Thyroid gland (tissue), 4 donors: ENCODE measurements around the gene ADARB1.

Experiments used
- POLR2A ChIP-seq, 2 donors: fragments of 450-650 bp; IDR thresholded peaks; one replicate each; pipeline ENCODE4 v1.6.1; 2017; ENCODE audit warnings: antibody characterized with exemption in 2 of 2, mild to moderate bottlenecking in 2 of 2, moderate library complexity in 1 of 2
- TF ChIP-seq, protein P1 (sequence below), 6 experiments: fragments of 200-600 bp in 3 of 6; fragments of 450-650 bp in 3 of 6; sonication (generic) in 3 of 6; IDR thresholded peaks; one replicate each; pipeline ENCODE4 v1.5.1; 2016 to 2019; ENCODE audit warnings: antibody characterized with exemption in 6 of 6, mild to moderate bottlenecking in 2 of 6, inconsistent platforms in 1 of 6, moderate library complexity in 1 of 6

- TF ChIP-seq, protein P1, sequence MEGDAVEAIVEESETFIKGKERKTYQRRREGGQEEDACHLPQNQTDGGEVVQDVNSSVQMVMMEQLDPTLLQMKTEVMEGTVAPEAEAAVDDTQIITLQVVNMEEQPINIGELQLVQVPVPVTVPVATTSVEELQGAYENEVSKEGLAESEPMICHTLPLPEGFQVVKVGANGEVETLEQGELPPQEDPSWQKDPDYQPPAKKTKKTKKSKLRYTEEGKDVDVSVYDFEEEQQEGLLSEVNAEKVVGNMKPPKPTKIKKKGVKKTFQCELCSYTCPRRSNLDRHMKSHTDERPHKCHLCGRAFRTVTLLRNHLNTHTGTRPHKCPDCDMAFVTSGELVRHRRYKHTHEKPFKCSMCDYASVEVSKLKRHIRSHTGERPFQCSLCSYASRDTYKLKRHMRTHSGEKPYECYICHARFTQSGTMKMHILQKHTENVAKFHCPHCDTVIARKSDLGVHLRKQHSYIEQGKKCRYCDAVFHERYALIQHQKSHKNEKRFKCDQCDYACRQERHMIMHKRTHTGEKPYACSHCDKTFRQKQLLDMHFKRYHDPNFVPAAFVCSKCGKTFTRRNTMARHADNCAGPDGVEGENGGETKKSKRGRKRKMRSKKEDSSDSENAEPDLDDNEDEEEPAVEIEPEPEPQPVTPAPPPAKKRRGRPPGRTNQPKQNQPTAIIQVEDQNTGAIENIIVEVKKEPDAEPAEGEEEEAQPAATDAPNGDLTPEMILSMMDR (IDR thresholded peaks at IDR 0.05) = no peak
- TF ChIP-seq POLR2A (IDR thresholded peaks at IDR 0.05) = no peak
These were observed 174.0 kb downstream of the ADARB1 start for GRCh38 chr21:45248301-45248892.
